GM23248 (cell line): Measurements from ENCODE around the gene P2RX3.

ENCODE experiments used
- EZH2 ChIP-seq: fragments of 200-600 bp; sonication (generic); IDR thresholded peaks from 2 replicates; pipeline ENCODE4 v1.6.1; 2018; ENCODE audit warnings: antibody characterized with exemption, mild to moderate bottlenecking; ENCODE audit not compliant: insufficient read depth, poor library complexity, severe bottlenecking
- EZH2phosphoT487 ChIP-seq: fragments of 200-600 bp; sonication (generic); IDR thresholded peaks from 2 replicates; pipeline ENCODE4 v1.6.1; 2018; ENCODE audit warnings: antibody characterized with exemption, moderate library complexity, mild to moderate bottlenecking, low read depth; ENCODE audit not compliant: insufficient read depth

GRCh38 chr11:57410287-57410686, 72.1 kb downstream of the P2RX3 start:
- TF ChIP-seq EZH2, result no peak
- no peak for TF ChIP-seq EZH2phosphoT487
